B cell (primary cell): ENCODE data around the gene TET2.

ENCODE experiments used
- CTCF ChIP-seq: fragments of 200-600 bp; IDR thresholded peaks from one replicate; pipeline ENCODE4 v1.8.0; 2022; ENCODE audit warnings: antibody characterized with exemption, mild to moderate bottlenecking
- EZH2 ChIP-seq: IDR thresholded peaks from 2 replicates; pipeline ENCODE4 v1.6.1; 2012; ENCODE audit warnings: borderline replicate concordance, low read depth, mild to moderate bottlenecking, moderate library complexity, low read length; ENCODE audit not compliant: insufficient read depth, poor library complexity, severe bottlenecking

GRCh38 chr4:105127170-105127445 is 19.6 kb upstream of the TET2 start:
- TF ChIP-seq CTCF (no peak), EZH2 (no peak)
